NCI-H1048 (cell line): ENCODE results near the gene WASHC2A.
"Not testable (repeated sequence)": the region's sequence is repeated elsewhere in the genome, so short reads cannot be mapped to it uniquely, and the experiment has no call there.

ENCODE experiments used
- DNase-seq: peaks from one replicate; lab custom pipeline; 2025; lab: John Stamatoyannopoulos, UW

WASHC2A gene

GRCh38 chr10:50145575-50145974 is 77.8 kb downstream of the WASHC2A start:
- not testable (repeated sequence) for DNase-seq

GRCh38 chr10:50152792-50153272 is 85.1 kb downstream of the WASHC2A start:
- DNase-seq: no peak

- DNase-seq: not testable (repeated sequence)
Observed at GRCh38 chr10:50157868-50158267, 90.1 kb downstream of the WASHC2A start.

GRCh38 chr10:50159856-50160255 is 92.1 kb downstream of the WASHC2A start:
- not testable (repeated sequence) for DNase-seq

GRCh38 chr10:50165038-50165437 is 97.3 kb downstream of the WASHC2A start:
- DNase-seq: not testable (repeated sequence)

- DNase-seq: not testable (repeated sequence)
Observed at GRCh38 chr10:50167833-50168232, 100.1 kb downstream of the WASHC2A start.

GRCh38 chr10:50169506-50169905 is 101.8 kb downstream of the WASHC2A start:
- DNase-seq: not testable (repeated sequence)

GRCh38 chr10:50174788-50175525 is 107.2 kb downstream of the WASHC2A start:
- not testable (repeated sequence) for DNase-seq
